Vagina (tissue), 2 donors: ENCODE results near the gene GRM7. TPM values are rescaled to one million over a fixed set of nuclear protein-coding genes. Genes with fewer than 3 reads are reported as not detected.

Experiments used
- DNase-seq, 2 donors: peaks; one replicate each; pipeline ENCODE4 v3.0.0-alpha.2; 2017; ENCODE audit errors: extremely low spot score in 2 of 2
- H3K27ac ChIP-seq: fragments of 200-600 bp; sonication (generic); one replicate; pipeline ENCODE4 v1.5.1; 2019
- H3K27me3 ChIP-seq: fragments of 200-600 bp; sonication (generic); one replicate; pipeline ENCODE4 v1.5.1; 2019
- H3K36me3 ChIP-seq, 2 donors: fragments of 200-600 bp; sonication (generic); one replicate each; pipeline ENCODE4 v1.5.1; 2017 to 2019
- H3K4me1 ChIP-seq: fragments of 200-600 bp; sonication (generic); one replicate; pipeline ENCODE4 v1.5.1; 2019
- H3K4me3 ChIP-seq, 2 donors: fragments of 200-600 bp; sonication (generic); 1 replicate in 1 of 2; 2 replicates in 1 of 2; pipeline ENCODE4 v1.5.1; 2016 to 2019
- H3K9me3 ChIP-seq: fragments of 200-600 bp; sonication (generic); one replicate; pipeline ENCODE4 v1.5.1; 2019
- POLR2A ChIP-seq, 2 donors: fragments of 450-650 bp; IDR thresholded peaks; one replicate each; pipeline ENCODE4 v1.6.1; 2017; ENCODE audit warnings: antibody characterized with exemption in 2 of 2, mild to moderate bottlenecking in 2 of 2, moderate library complexity in 2 of 2
- POLR2AphosphoS5 ChIP-seq, 2 donors: sonication (generic); formaldehyde crosslinking; IDR thresholded peaks; one replicate each; pipeline ENCODE4 v1.9.0; 2017; ENCODE audit warnings: antibody characterized with exemption in 2 of 2, mild to moderate bottlenecking in 2 of 2, low read depth in 1 of 2; ENCODE audit not compliant: insufficient read depth in 1 of 2
- intact Hi-C: fragments of 100-400 bp; cut with DNase I; formaldehyde crosslinking; loops from one replicate; pipeline ENCODE4 v1.15.1; 2023
- total RNA-seq: library from RNA; depleted of rRNA; stranded (reverse); fragments of >200 nt; gene quantifications from one replicate; pipeline ENCODE4 v1.2.3, GENCODE V29; 2016
- TF ChIP-seq, protein P1 (sequence below), 3 experiments: fragments of 450-650 bp in 2 of 3; fragments of 200-600 bp in 1 of 3; sonication (generic) in 1 of 3; IDR thresholded peaks; one replicate each; pipeline ENCODE4 v1.5.1; 2017 to 2019; ENCODE audit warnings: antibody characterized with exemption in 3 of 3, mild to moderate bottlenecking in 2 of 3, moderate library complexity in 2 of 3

GRM7 gene
- total RNA-seq, 1 donor from 2014 or later = 2.0 TPM

DNA sequence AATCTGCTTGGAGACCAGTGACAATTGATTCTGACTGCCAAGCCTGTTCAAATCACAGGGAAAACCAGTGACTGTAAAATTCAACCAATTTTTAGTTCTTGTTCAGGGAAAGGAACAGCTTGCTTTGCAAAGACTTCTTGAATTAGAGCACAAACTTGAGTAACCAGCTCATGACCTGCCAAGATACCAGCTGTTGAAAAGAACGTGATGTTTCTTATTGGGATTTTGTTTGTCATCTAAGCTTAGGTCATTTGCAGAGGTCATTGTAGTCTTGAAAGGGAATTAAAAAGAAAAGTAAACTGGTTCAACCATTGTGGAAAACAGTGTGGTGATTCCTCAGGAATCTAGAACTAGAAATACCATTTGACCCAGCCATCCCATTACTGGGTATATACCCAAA, 428.2 kb downstream of the GRM7 start:
- Histone ChIP-seq H3K4me3 (no peak overlapping the region), H3K27me3 (no peaks in the 10 kb centered on the region), H3K4me1 (no peaks in the 10 kb centered on the region), H3K36me3 (no peaks in the 10 kb centered on the region), H3K27ac (no peak overlapping the region), H3K9me3 (no peaks in the 10 kb centered on the region)
- no peak for TF ChIP-seq POLR2AphosphoS5 (IDR thresholded peaks at IDR 0.05; ENCODE audit: insufficient read depth in 1 of 2, low read depth in 1 of 2)
- no peak for TF ChIP-seq POLR2A (IDR thresholded peaks at IDR 0.05)
- TF ChIP-seq, protein P1, sequence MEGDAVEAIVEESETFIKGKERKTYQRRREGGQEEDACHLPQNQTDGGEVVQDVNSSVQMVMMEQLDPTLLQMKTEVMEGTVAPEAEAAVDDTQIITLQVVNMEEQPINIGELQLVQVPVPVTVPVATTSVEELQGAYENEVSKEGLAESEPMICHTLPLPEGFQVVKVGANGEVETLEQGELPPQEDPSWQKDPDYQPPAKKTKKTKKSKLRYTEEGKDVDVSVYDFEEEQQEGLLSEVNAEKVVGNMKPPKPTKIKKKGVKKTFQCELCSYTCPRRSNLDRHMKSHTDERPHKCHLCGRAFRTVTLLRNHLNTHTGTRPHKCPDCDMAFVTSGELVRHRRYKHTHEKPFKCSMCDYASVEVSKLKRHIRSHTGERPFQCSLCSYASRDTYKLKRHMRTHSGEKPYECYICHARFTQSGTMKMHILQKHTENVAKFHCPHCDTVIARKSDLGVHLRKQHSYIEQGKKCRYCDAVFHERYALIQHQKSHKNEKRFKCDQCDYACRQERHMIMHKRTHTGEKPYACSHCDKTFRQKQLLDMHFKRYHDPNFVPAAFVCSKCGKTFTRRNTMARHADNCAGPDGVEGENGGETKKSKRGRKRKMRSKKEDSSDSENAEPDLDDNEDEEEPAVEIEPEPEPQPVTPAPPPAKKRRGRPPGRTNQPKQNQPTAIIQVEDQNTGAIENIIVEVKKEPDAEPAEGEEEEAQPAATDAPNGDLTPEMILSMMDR (IDR thresholded peaks at IDR 0.05) = no peak
- DNase-seq = no peak
- intact Hi-C loops = no loop called here

DNA sequence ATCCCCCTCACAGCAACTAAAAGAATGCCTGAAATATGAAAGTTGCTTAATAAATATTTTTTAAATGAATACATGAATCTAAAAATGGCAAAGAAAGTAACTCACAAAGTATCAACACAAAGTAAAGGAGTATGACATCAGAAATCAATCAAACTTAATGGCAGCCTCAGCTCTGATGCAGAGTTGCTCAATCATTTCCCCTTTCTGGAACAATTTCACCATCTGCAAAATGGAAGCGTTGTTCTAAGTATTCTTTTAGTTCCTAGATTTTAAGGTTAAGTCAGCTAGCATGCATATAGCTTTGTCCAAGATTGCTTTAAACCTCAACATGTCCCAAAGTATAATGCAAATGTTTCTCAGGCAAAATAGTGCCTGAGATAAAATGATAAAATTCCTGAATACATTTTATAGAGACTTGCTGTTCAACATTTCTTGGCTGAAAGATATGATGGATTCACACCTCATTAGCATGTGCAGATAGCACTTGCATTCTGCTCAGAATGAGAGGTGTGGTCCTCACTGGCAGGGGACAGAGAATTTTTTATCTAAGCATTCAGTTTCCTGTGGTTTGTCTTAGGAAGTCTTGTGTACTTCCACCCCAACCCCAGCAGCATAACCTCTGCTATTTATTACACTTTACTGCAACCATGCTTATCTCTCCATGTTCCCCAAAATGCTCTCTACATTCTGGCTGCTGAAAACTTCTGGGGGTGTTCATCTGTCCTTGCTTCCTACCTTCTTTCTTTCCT, 429.3 kb downstream of the GRM7 start:
- no peaks in the 10 kb centered on the region for H3K27me3 ChIP-seq
- intact Hi-C loops = no loop called here

DNA sequence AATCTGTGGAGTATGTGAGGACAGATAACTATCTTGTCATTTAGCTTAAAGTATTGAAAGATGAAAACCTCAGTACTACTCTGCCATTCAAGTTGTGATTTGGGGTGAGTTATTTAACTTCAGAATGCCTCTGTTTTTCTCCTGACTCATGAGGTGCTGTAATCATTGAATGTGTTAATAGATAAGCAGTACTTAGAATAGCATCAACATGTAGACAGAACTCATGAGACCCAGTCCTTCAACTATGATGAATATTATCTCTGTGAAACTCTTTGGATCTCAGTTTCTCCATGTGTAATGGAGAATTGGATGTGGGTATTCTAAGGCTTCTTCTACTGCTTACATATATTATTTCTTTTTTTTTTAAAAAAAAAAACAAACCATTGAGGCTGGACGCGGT, 431.4 kb downstream of the GRM7 start:
- no peaks in the 10 kb centered on the region for H3K36me3 ChIP-seq
- no peaks in the 10 kb centered on the region for H3K27me3 ChIP-seq
- no peaks in the 10 kb centered on the region for H3K4me1 ChIP-seq
- TF ChIP-seq POLR2AphosphoS5 (IDR thresholded peaks at IDR 0.05; ENCODE audit: insufficient read depth in 1 of 2, low read depth in 1 of 2) (no peak), POLR2A (IDR thresholded peaks at IDR 0.05) (no peak)
- TF ChIP-seq, protein P1 (IDR thresholded peaks at IDR 0.05) = no peak
- no peak for DNase-seq
- no peak overlapping the region for H3K4me3 ChIP-seq
- intact Hi-C loops = no loop called here
- H3K9me3 ChIP-seq = no peaks in the 10 kb centered on the region
- H3K27ac ChIP-seq = no peak overlapping the region

More for the DNA sequence above, 429.3 kb downstream of the GRM7 start:
- no peak for DNase-seq
- no peak overlapping the region for H3K4me3 ChIP-seq
- no peak overlapping the region for H3K27ac ChIP-seq
- no peaks in the 10 kb centered on the region for H3K36me3 ChIP-seq
- no peak for TF ChIP-seq POLR2A (IDR thresholded peaks at IDR 0.05)
- TF ChIP-seq POLR2AphosphoS5 (IDR thresholded peaks at IDR 0.05; ENCODE audit: insufficient read depth in 1 of 2, low read depth in 1 of 2) = no peak
- TF ChIP-seq, protein P1 (IDR thresholded peaks at IDR 0.05) = no peak
- no peaks in the 10 kb centered on the region for H3K4me1 ChIP-seq
- H3K9me3 ChIP-seq = no peaks in the 10 kb centered on the region

DNA sequence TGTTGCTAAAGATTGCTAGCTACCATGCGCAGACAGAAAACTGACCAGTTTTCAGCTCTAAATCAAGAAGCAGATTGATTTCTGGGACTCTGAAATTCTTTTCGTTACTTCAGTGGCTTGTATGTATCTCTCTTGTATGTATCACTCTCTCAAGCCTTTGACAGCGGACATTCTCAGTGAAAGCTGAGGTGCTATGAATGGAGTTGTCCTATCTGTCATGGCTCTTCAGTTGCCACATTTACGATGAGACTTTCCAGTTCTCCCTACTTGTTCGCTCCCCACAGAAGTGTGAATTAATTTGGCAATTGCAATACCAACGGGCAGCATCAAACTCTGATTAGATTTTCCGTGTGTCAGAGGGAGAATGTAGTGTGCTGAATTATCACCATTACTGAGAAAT, 432.4 kb downstream of the GRM7 start:
- no peaks in the 10 kb centered on the region for H3K36me3 ChIP-seq
- H3K27ac ChIP-seq = no peak overlapping the region
- no peak for DNase-seq
- H3K9me3 ChIP-seq = no peaks in the 10 kb centered on the region
- no peak overlapping the region for H3K4me3 ChIP-seq
- no peaks in the 10 kb centered on the region for H3K4me1 ChIP-seq
- intact Hi-C loops = no loop called here
- H3K27me3 ChIP-seq = no peaks in the 10 kb centered on the region
- TF ChIP-seq, protein P1 (IDR thresholded peaks at IDR 0.05) = no peak
- no peak for TF ChIP-seq POLR2A (IDR thresholded peaks at IDR 0.05)
- TF ChIP-seq POLR2AphosphoS5 (IDR thresholded peaks at IDR 0.05; ENCODE audit: insufficient read depth in 1 of 2, low read depth in 1 of 2) = no peak

DNA sequence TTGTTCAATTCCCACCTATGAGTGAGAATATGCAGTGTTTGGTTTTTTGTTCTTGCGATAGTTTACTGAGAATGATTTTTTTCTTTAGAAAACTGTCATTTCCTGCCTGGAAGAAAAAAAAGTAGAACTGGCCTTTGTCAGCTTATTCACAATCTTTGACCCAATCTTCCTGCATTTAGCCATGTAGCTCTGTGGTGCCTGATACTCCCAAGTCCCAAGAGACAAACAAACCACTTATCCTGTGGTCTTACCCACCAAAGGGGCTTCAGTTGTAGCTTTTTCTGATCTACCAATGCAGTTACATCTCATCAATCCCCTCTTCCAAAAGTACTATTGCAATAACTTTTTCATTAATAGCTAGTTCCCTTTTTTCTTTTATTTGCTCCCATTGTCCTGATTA, 444.6 kb downstream of the GRM7 start:
- TF ChIP-seq POLR2AphosphoS5 (IDR thresholded peaks at IDR 0.05; ENCODE audit: insufficient read depth in 1 of 2, low read depth in 1 of 2) (no peak), POLR2A (IDR thresholded peaks at IDR 0.05) (no peak)
- TF ChIP-seq, protein P1 (IDR thresholded peaks at IDR 0.05) = no peak
- no peak overlapping the region for H3K4me3 ChIP-seq
- no peak for DNase-seq
- no peaks in the 10 kb centered on the region for H3K9me3 ChIP-seq
- no peaks in the 10 kb centered on the region for H3K4me1 ChIP-seq
- H3K27me3 ChIP-seq = no peaks in the 10 kb centered on the region
- no peaks in the 10 kb centered on the region for H3K36me3 ChIP-seq
- no peak overlapping the region for H3K27ac ChIP-seq
- intact Hi-C loops = no loop called here
